H1 (cell line): ENCODE measurements around the gene DLL4. TPM values are rescaled to one million over a fixed set of nuclear protein-coding genes. Genes with fewer than 3 reads are reported as not detected.

Experiments
- CTCF ChIA-PET: fragments of 300-600 bp; sonication (Branson Sonifier 250); formaldehyde crosslinking; loops from one replicate; lab custom pipeline; 2021; ENCODE audit not compliant: partially characterized antibody; lab: Charles Lee
- POLR2A ChIA-PET: fragments of 300-600 bp; sonication (Branson Sonifier 250); formaldehyde crosslinking; loops from one replicate; lab custom pipeline; 2021; ENCODE audit warnings: inconsistent platforms; ENCODE audit not compliant: partially characterized antibody; lab: Charles Lee
- DNase-seq, 2 experiments: peaks; one replicate each; pipeline versions ENCODE4 v3.0.0 to v3.0.0-alpha.2; 2010 to 2022; ENCODE audit warnings: low spot score in 2 of 2, low read depth in 1 of 2, mixed read lengths in 1 of 2
- FAIRE-seq: peaks from 2 replicates; lab custom pipeline; 2011; peaks lifted over from hg19 to GRCh38; lab: Jason Lieb, UNC
- H2AFZ ChIP-seq: 2 replicates; pipeline ENCODE4 v1.8.1; 2012; ENCODE audit warnings: low read length, inconsistent platforms
- H2AK5ac ChIP-seq: 2 replicates; pipeline ENCODE4 v1.6.1; 2013; ENCODE audit warnings: low read depth, low read length
- H2BK120ac ChIP-seq: replicated peaks from 2 replicates; pipeline ENCODE3; 2013; ENCODE audit warnings: low read depth, low read length, inconsistent platforms
- H2BK12ac ChIP-seq: 2 replicates; pipeline ENCODE4 v1.6.1; 2013; ENCODE audit warnings: low read depth, low read length
- H2BK15ac ChIP-seq: 2 replicates; pipeline ENCODE4 v1.6.1; 2013; ENCODE audit warnings: low read length
- H2BK20ac ChIP-seq: 2 replicates; pipeline ENCODE4 v1.6.1; 2013; ENCODE audit warnings: low read length
- H2BK5ac ChIP-seq: 2 replicates; pipeline ENCODE4 v1.6.1; 2013; ENCODE audit warnings: low read depth, low read length
- H3K14ac ChIP-seq: 2 replicates; pipeline ENCODE4 v1.6.1; 2013; ENCODE audit warnings: inconsistent platforms; ENCODE audit not compliant: insufficient read length
- H3K18ac ChIP-seq: 2 replicates; pipeline ENCODE4 v1.6.1; 2013; ENCODE audit warnings: low read length; ENCODE audit errors: extremely low read depth
- H3K23ac ChIP-seq: 2 replicates; pipeline ENCODE4 v1.6.1; 2013; ENCODE audit warnings: inconsistent platforms; ENCODE audit not compliant: insufficient read length
- H3K23me2 ChIP-seq: 2 replicates; pipeline ENCODE4 v1.6.1; 2013; ENCODE audit warnings: low read depth, low read length
- H3K27ac ChIP-seq: 2 replicates; pipeline ENCODE4 v1.6.1; 2011; ENCODE audit warnings: low read depth, low read length, inconsistent platforms
- H3K27me3 ChIP-seq, 4 experiments: replicated peaks in 1 of 4; 1 replicate in 1 of 4; 2 replicates in 3 of 4; pipeline versions ENCODE4 v1.6.1 to v1.8.1; 2011 to 2013; ENCODE audit warnings: low read length in 3 of 4, mild to moderate bottlenecking in 3 of 4, inconsistent platforms in 2 of 4, mixed read lengths in 2 of 4, moderate library complexity in 1 of 4; ENCODE audit not compliant: control insufficient read depth in 3 of 4, insufficient read depth in 3 of 4; ENCODE audit errors: extremely low read depth in 1 of 4
- H3K36me3 ChIP-seq, 4 experiments: 2 replicates each; pipeline versions ENCODE4 v1.6.1 to v1.8.1; 2011 to 2013; ENCODE audit warnings: mild to moderate bottlenecking in 4 of 4, low read length in 3 of 4, moderate library complexity in 2 of 4, control low read depth in 1 of 4, inconsistent platforms in 1 of 4; ENCODE audit not compliant: insufficient read depth in 4 of 4, control insufficient read depth in 2 of 4
- H3K4ac ChIP-seq: replicated peaks from 2 replicates; pipeline ENCODE3; 2013; ENCODE audit warnings: low read length, low read depth, mixed read lengths, inconsistent platforms; ENCODE audit not compliant: insufficient read length
- H3K4me1 ChIP-seq, 4 experiments: replicated peaks in 1 of 4; 1 replicate in 1 of 4; 2 replicates in 3 of 4; pipeline versions ENCODE4 v1.6.1 to v1.8.1; 2011 to 2013; ENCODE audit warnings: low read length in 3 of 4, inconsistent platforms in 2 of 4, mixed read lengths in 1 of 4; ENCODE audit not compliant: insufficient read depth in 4 of 4, control insufficient read depth in 3 of 4
- H3K4me2 ChIP-seq, 2 experiments: 2 replicates each; pipeline versions ENCODE4 v1.6.1 to v1.8.1; 2011 to 2013; ENCODE audit warnings: low read depth in 2 of 2, low read length in 2 of 2, control low read depth in 1 of 2, inconsistent platforms in 1 of 2, mild to moderate bottlenecking in 1 of 2; ENCODE audit not compliant: insufficient read depth in 1 of 2
- H3K4me3 ChIP-seq, 4 experiments: fragments of 200-600, 300-600 bp in 1 of 4; sonication (generic), shearing (Covaris generic), sonication (Bioruptor Twin) in 1 of 4; 2 replicates each; pipeline versions ENCODE4 v1.5.1 to v1.8.1; 2011 to 2016; ENCODE audit warnings: low read length in 4 of 4, low read depth in 3 of 4, control low read depth in 2 of 4, inconsistent platforms in 2 of 4, mild to moderate bottlenecking in 2 of 4, mixed read lengths in 1 of 4, moderate library complexity in 1 of 4; ENCODE audit not compliant: insufficient read depth in 2 of 4; ENCODE audit errors: extremely low read depth in 1 of 4
- H3K56ac ChIP-seq: replicated peaks from 2 replicates; pipeline ENCODE3; 2013; ENCODE audit warnings: low read depth, mild to moderate bottlenecking, mixed read lengths, low read length, inconsistent platforms; ENCODE audit not compliant: insufficient read length
- H3K79me1 ChIP-seq: 2 replicates; pipeline ENCODE4 v1.6.1; 2013; ENCODE audit warnings: low read depth, low read length, control low read depth
- H3K79me2 ChIP-seq, 2 experiments: 2 replicates each; pipeline versions ENCODE4 v1.6.1 to v1.8.1; 2012 to 2013; ENCODE audit warnings: low read length in 2 of 2, mild to moderate bottlenecking in 2 of 2, inconsistent platforms in 1 of 2; ENCODE audit not compliant: insufficient read depth in 2 of 2, control insufficient read depth in 1 of 2
- H3K9ac ChIP-seq, 4 experiments: replicated peaks in 1 of 4; 1 replicate in 1 of 4; 2 replicates in 3 of 4; pipeline versions ENCODE4 v1.6.1 to v1.8.1; 2011 to 2013; ENCODE audit warnings: low read depth in 3 of 4, low read length in 3 of 4, control low read depth in 2 of 4, mild to moderate bottlenecking in 2 of 4, moderate library complexity in 2 of 4, inconsistent platforms in 1 of 4; ENCODE audit errors: extremely low read depth in 1 of 4
- H3K9me3 ChIP-seq, 2 experiments: 2 replicates each; pipeline versions ENCODE4 v1.6.1 to v1.8.1; 2012 to 2013; ENCODE audit warnings: mild to moderate bottlenecking in 2 of 2, moderate library complexity in 2 of 2, control low read depth in 1 of 2, inconsistent platforms in 1 of 2, low read depth in 1 of 2, low read length in 1 of 2, mixed read lengths in 1 of 2; ENCODE audit not compliant: insufficient read depth in 2 of 2
- H4K20me1 ChIP-seq, 2 experiments: replicated peaks in 1 of 2; 2 replicates each; pipeline versions ENCODE3 to v1.8.1; 2011 to 2013; ENCODE audit warnings: inconsistent platforms in 2 of 2, low read length in 2 of 2, mild to moderate bottlenecking in 1 of 2; ENCODE audit not compliant: insufficient read depth in 2 of 2, control insufficient read depth in 1 of 2
- H4K5ac ChIP-seq: 2 replicates; pipeline ENCODE4 v1.6.1; 2013; ENCODE audit warnings: low read length, low read depth, mixed read lengths, inconsistent platforms; ENCODE audit not compliant: insufficient read length
- H4K8ac ChIP-seq: 2 replicates; pipeline ENCODE4 v1.8.0; 2013; ENCODE audit warnings: mild to moderate bottlenecking, moderate library complexity, low read length, inconsistent platforms; ENCODE audit not compliant: insufficient read depth; ENCODE audit errors: extremely low read depth
- H4K91ac ChIP-seq: replicated peaks from 2 replicates; pipeline ENCODE3; 2013; ENCODE audit warnings: low read length, mixed read lengths, inconsistent platforms; ENCODE audit not compliant: insufficient read length
- JUN ChIP-seq: IDR thresholded peaks from 2 replicates; pipeline ENCODE4 v1.6.1; 2011; ENCODE audit warnings: low read depth, mild to moderate bottlenecking, improper control_type of control experiment, low read length
- SAP30 ChIP-seq: fragments of 300-600 bp; sonication (generic); IDR thresholded peaks from 2 replicates; pipeline ENCODE4 v1.7.1; 2012; ENCODE audit warnings: low read length, moderate library complexity, mild to moderate bottlenecking, inconsistent platforms; ENCODE audit not compliant: insufficient read depth, insufficient replicate concordance
- whole genome bisulfite sequencing, 2 experiments: shearing (Covaris generic) in 1 of 2; methylation state at CpG; one replicate each; pipeline versions ENCODE4 v1.1.6 to v1.1.7; 2013 to 2015; ENCODE audit warnings: low lambda C conversion rate in 2 of 2, mixed read lengths in 2 of 2, inconsistent platforms in 1 of 2, low coverage in 1 of 2, missing lambda C conversion rate in 1 of 2; ENCODE audit not compliant: insufficient replicate concordance in 2 of 2, insufficient coverage in 1 of 2, insufficient read length in 1 of 2; ENCODE audit errors: extremely low coverage in 1 of 2, missing lambda C conversion rate in 1 of 2; 5-methylcytosine and 5-hydroxymethylcytosine counted together
- polyA plus RNA-seq, 7 experiments: library from polyadenylated mRNA; depleted of rRNA in 3 of 7; stranded (reverse) in 5 of 7; unstranded in 2 of 7; fragments of >200 nt in 5 of 7; fragments of 200-250 nt in 2 of 7; gene quantifications; 1 replicate in 5 of 7; 2 replicates in 1 of 7; 4 replicates in 1 of 7; pipeline versions ENCODE4 v1.2.1 to v1.2.3, GENCODE V29; 2011 to 2013; ENCODE audit warnings: missing spikeins in 2 of 7, mixed read lengths in 2 of 7
- total RNA-seq: library from RNA; stranded (reverse); fragmentation: NEBNext Ultra II Directional; extraction: Animal tissue kit (Norgen Biotek cat#: 25700); gene quantifications from 2 replicates; pipeline ENCODE4 v1.2.1, GENCODE V29; 2021

The DLL4 gene
- total and polyA plus RNA-seq, 2 of the 8 experiments (the other 6 are each of a cell fraction or from before 2014, with no cell fraction given) = 0.23 to 0.60 TPM

GRCh38 chr15:40918146-40918798 lies 10.9 kb upstream of the DLL4 start:
- no peak overlapping the region; the same call in 1 of the 2 replicates for H3K18ac ChIP-seq
- H3K36me3 ChIP-seq = no peaks in the 10 kb centered on the region
- no peak overlapping the region for H3K4me3 ChIP-seq
- 0 out of 2 replicates have a peak overlapping the region, but pooled peaks have one; percentile 16 for H2BK5ac ChIP-seq
- CTCF ChIA-PET = interaction anchor here (0.5 to 24.4 kb wide), 10 partner anchors 15 to 528 kb away, joined by 3 to 619 read pairs (median 4); partner anchors contain the start of genes CHAC1, DLL4 and VPS18
- 0 out of 2 replicates have a peak overlapping the region, but pooled peaks have one; percentile 46 for H2BK15ac ChIP-seq
- H3K9me3 ChIP-seq = no peaks in the 10 kb centered on the region
- peak overlapping the region; percentile 45; the same call in 1 of the 2 replicates for H4K8ac ChIP-seq
- no peaks in the 10 kb centered on the region for H3K79me2 ChIP-seq
- no peak for DNase-seq
- no peak overlapping the region for H2BK20ac ChIP-seq
- H4K20me1 ChIP-seq = peaks cover 0 to 3% of the 10 kb centered on the region in 2 experiments
- H2BK120ac ChIP-seq = no peak overlapping the region
- no peak overlapping the region for H3K4me2 ChIP-seq
- peaks cover 4% of the 10 kb centered on the region; the same call in 1 of the 2 replicates for H3K23me2 ChIP-seq
- TF ChIP-seq SAP30 = no peak
- no peak for TF ChIP-seq JUN
- TF ChIP-seq, all 59 proteins: peak for 0
- Histone ChIP-seq H3K79me1 (no peaks in the 10 kb centered on the region), H2AK5ac (no peak overlapping the region), H3K56ac (no peak overlapping the region), H3K23ac (no peak overlapping the region), H3K27me3 (peaks cover 3 to 41% (median 17%) of the 10 kb centered on the region in 4 experiments), H3K9ac (no peak overlapping the region), H2AFZ (no peak overlapping the region), H3K14ac (no peak overlapping the region), H3K27ac (no peak overlapping the region), H3K4me1 (peaks cover 0 to 17% (median 4%) of the 10 kb centered on the region in 4 experiments; a peak in 2 of 7 replicates), H4K5ac (no peak overlapping the region), H3K4ac (no peak overlapping the region), H2BK12ac (peak overlapping the region; percentile 39; the same call in 1 of the 2 replicates), H4K91ac (peak overlapping the region; percentile 36)
- no peak for FAIRE-seq
- 83% methylated on average over 15 of the region's 15 CpGs; no CpG with 5 or more reads in 1 of the 2 experiments for WGBS, 2 experiments
- POLR2A ChIA-PET = interaction anchor here (0.7 to 43.8 kb wide), 6 partner anchors 8 to 366 kb away, joined by 3 to 1505 read pairs (median 4); partner anchors contain the start of genes CHAC1 and DLL4
